Measurements from ENCODE around the gene ANTXRL.
"Not testable (repeated sequence)": the region's sequence is repeated elsewhere in the genome, so short reads cannot be mapped to it uniquely, and the experiment has no call there.

The ANTXRL gene

GRCh38 chr10:46310851-46311250, 24.1 kb downstream of the ANTXRL start:
- DNase-seq, result no peak

- DNase-seq, result no peak
Measured at GRCh38 chr10:46311501-46311951, 24.7 kb downstream of the ANTXRL start.

- not testable (repeated sequence) for DNase-seq
Measured at GRCh38 chr10:46311961-46312431, 25.2 kb downstream of the ANTXRL start.

- DNase-seq, result no peak
Measured at GRCh38 chr10:46312953-46313352, 26.2 kb downstream of the ANTXRL start.

- DNase-seq, result no peak
Measured at GRCh38 chr10:46314071-46314470, 27.3 kb downstream of the ANTXRL start.

GRCh38 chr10:46315071-46315860, 28.5 kb downstream of the ANTXRL start:
- not testable (repeated sequence) for DNase-seq

- DNase-seq, result no peak
Measured at GRCh38 chr10:46317370-46317769, 30.6 kb downstream of the ANTXRL start.

- no peak for DNase-seq
Measured at GRCh38 chr10:46317889-46318288, 31.1 kb downstream of the ANTXRL start.

- no peak for DNase-seq
Measured at GRCh38 chr10:46318799-46319198, 32.0 kb downstream of the ANTXRL start.

- no peak for DNase-seq
Measured at GRCh38 chr10:46319389-46319788, 32.6 kb downstream of the ANTXRL start.

GRCh38 chr10:46321770-46322169, 35.0 kb downstream of the ANTXRL start:
- no peak for DNase-seq

- DNase-seq, result no peak
Measured at GRCh38 chr10:46323176-46323575, 36.4 kb downstream of the ANTXRL start.

GRCh38 chr10:46325021-46325420, 38.2 kb downstream of the ANTXRL start:
- DNase-seq, result no peak

GRCh38 chr10:46326066-46326465, 39.3 kb downstream of the ANTXRL start:
- DNase-seq, result no peak

GRCh38 chr10:46326971-46327370, 40.2 kb downstream of the ANTXRL start:
- no peak for DNase-seq

GRCh38 chr10:46327685-46328084, 40.9 kb downstream of the ANTXRL start:
- DNase-seq, result no peak

- DNase-seq, result no peak
Measured at GRCh38 chr10:46328853-46329689, 42.3 kb downstream of the ANTXRL start.

- no peak for DNase-seq
Measured at GRCh38 chr10:46329690-46330016, 42.9 kb downstream of the ANTXRL start.

GRCh38 chr10:46330894-46331293, 44.1 kb downstream of the ANTXRL start:
- DNase-seq, result no peak

GRCh38 chr10:46365484-46365883, 78.7 kb downstream of the ANTXRL start:
- not testable (repeated sequence) for DNase-seq

- DNase-seq, result not testable (repeated sequence)
Measured at GRCh38 chr10:46367209-46367608, 80.4 kb downstream of the ANTXRL start.

GRCh38 chr10:46367666-46368240, 81.0 kb downstream of the ANTXRL start:
- not testable (repeated sequence) for DNase-seq

- DNase-seq, result not testable (repeated sequence)
Measured at GRCh38 chr10:46368956-46369355, 82.2 kb downstream of the ANTXRL start.

- not testable (repeated sequence) for DNase-seq
Measured at GRCh38 chr10:46374410-46374809, 87.6 kb downstream of the ANTXRL start.
